ENCODE measurements around the gene QRSL1.
A peak's percentile ranks its signal among the peaks of the same experiment; 100 is the strongest.
"Not testable (repeated sequence)": the region's sequence is repeated elsewhere in the genome, so short reads cannot be mapped to it uniquely, and the experiment has no call there.

QRSL1 gene

GRCh38 chr6:106626485-106626884 is 2.9 kb upstream of the QRSL1 start:
- no peak for DNase-seq (ENCODE audit: low spot score)
- no peak for TF ChIP-seq CTCF (IDR thresholded peaks at IDR 0.05; ENCODE audit: extremely low read depth, missing control alignments)

GRCh38 chr6:106627760-106628159 is 1.6 kb upstream of the QRSL1 start:
- not testable (repeated sequence) for DNase-seq (ENCODE audit: low spot score)

- TF ChIP-seq CTCF (IDR thresholded peaks at IDR 0.05; ENCODE audit: extremely low read depth, missing control alignments) = no peak
These were observed 698 bp upstream of the QRSL1 start for GRCh38 chr6:106628658-106629102.

GRCh38 chr6:106629859-106630163 is 433 bp downstream of the QRSL1 start:
- DNase-seq (ENCODE audit: low spot score) = peak; percentile 29
- no peak for TF ChIP-seq CTCF (IDR thresholded peaks at IDR 0.05; ENCODE audit: extremely low read depth, missing control alignments)

More at GRCh38 chr6:106628658-106629102, 698 bp upstream of the QRSL1 start:
- DNase-seq (ENCODE audit: low spot score) = no peak

GRCh38 chr6:106630366-106630765 is 988 bp downstream of the QRSL1 start:
- TF ChIP-seq CTCF (IDR thresholded peaks at IDR 0.05; ENCODE audit: extremely low read depth, missing control alignments) = no peak
- no peak for DNase-seq (ENCODE audit: low spot score)

GRCh38 chr6:106631346-106631745 is 2.0 kb downstream of the QRSL1 start:
- no peak for DNase-seq (ENCODE audit: low spot score)
- no peak for TF ChIP-seq CTCF (IDR thresholded peaks at IDR 0.05; ENCODE audit: extremely low read depth, missing control alignments)

- DNase-seq (ENCODE audit: low spot score) = no peak
- TF ChIP-seq CTCF (IDR thresholded peaks at IDR 0.05; ENCODE audit: extremely low read depth, missing control alignments) = no peak
These were observed 5.2 kb downstream of the QRSL1 start for GRCh38 chr6:106634565-106634964.

- no peak for DNase-seq (ENCODE audit: low spot score)
- no peak for TF ChIP-seq CTCF (IDR thresholded peaks at IDR 0.05; ENCODE audit: extremely low read depth, missing control alignments)
These were observed 7.8 kb downstream of the QRSL1 start for GRCh38 chr6:106637051-106637716.

Measured in GM20000 (cell line).